Stimulated activated CD8-positive, alpha-beta memory T cell treated with anti-CD3 and anti-CD28 coated beads, Interleukin-7, amount 100 ng/mL, for 48 hours (primary cell): Measurements from ENCODE around the gene CD300C.
"Not testable (repeated sequence)": the region's sequence is repeated elsewhere in the genome, so short reads cannot be mapped to it uniquely, and the experiment has no call there.

Experiments used
- DNase-seq, 2 donors: peaks; one replicate each; pipeline ENCODE4 v3.0.0-alpha.2; 2020; ENCODE audit warnings: low read depth in 1 of 2; ENCODE audit errors: extremely low read depth in 1 of 2

Gene CD300C

GRCh38 chr17:74515941-74516340 lies 30.0 kb downstream of the CD300C start:
- DNase-seq = no peak

DNA sequence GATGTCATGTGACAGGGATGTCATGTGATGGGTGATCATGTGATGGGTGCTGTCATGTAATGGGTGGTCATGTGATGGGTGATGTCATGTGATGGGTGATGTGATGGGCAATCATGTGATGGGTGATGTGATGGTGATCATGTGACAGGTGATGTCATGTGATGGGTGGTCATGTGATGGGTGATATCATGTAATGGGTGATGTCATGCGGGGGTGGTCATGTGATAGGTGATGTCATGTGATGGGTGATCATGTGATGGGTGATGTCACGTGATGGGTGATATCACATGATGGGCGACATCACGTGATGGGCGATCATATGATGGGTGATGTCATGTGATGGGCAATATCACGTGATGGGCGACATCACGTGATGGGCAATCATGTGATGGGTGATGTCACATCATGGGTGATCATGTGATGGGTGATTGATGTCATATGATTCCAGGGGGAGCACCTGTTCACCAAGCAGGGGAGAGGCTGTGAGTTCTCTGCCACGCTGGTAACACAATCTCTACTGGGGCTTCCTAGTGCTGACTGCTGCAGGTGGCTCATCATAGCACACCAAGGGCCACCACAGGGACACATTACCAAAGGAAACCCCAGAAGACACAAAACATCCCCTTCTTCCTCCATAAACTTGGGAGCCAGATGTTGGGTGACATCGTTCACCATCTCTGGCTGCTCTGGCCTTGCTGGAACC lies 31.1 kb downstream of the CD300C start:
- DNase-seq = no peak

GRCh38 chr17:74513987-74514631 lies 31.8 kb downstream of the CD300C start:
- no peak for DNase-seq

GRCh38 chr17:74512624-74513091 lies 33.3 kb downstream of the CD300C start:
- peak; percentile 39 to 74 for DNase-seq

DNA sequence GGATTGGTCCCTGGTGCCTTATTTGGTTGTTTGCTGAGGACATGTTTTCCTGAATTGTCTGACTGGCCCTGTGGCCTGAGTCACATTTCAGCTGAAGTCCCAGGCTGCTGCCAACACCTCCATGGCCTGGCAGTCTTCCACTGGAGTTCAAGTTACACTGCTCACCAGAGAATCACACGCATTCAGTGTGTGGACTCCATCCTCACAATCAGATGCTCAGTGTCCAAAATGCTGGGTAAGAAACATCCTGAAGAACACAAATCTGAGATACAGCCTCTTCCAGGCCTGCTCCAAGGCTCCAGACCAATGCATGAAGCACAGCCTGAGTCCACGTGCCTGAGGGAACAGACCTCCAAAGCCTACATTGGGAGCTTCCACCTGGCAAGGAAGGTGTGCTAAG lies 33.9 kb downstream of the CD300C start:
- DNase-seq = no peak

DNA sequence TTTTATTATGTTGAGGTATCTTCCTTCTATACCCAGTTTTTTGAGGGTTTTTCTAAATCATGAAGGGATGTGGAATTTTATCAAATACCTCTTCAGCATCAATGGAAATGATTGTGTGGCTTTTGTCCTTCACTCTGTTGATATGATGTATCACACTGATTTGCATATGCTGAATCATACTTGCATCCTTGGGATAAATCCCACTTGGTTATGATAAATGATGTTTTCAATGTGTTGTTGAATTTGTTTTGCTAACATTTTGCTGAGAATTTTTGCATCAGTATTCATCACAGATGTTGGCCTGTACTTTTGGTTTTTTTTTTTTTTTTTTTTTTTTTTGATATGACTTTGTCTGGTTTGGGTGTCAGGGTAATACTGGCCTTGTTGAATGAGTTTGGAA lies 37.8 kb downstream of the CD300C start:
- DNase-seq = no peak

DNA sequence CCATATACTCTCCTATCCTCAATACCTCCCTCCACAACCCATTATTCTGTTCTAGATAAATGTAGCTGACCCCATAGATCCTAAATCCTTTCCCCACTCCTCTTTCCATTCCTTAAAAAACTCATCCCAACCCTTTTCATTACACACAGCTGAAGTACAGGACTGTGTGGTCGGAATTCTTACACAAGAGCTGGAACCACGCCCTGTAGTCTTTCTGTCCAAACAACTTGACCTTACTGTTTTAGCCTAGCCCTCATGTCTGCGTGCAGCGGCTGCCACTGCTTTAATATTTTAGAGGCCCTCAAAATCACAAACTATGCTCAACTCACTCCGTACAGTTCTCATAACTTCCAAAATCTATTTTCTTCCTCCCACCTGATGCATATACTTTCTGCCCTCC lies 42.0 kb downstream of the CD300C start:
- not testable (repeated sequence) for DNase-seq

- DNase-seq = no peak
Measured at GRCh38 chr17:74502861-74503260, 43.1 kb downstream of the CD300C start.

DNA sequence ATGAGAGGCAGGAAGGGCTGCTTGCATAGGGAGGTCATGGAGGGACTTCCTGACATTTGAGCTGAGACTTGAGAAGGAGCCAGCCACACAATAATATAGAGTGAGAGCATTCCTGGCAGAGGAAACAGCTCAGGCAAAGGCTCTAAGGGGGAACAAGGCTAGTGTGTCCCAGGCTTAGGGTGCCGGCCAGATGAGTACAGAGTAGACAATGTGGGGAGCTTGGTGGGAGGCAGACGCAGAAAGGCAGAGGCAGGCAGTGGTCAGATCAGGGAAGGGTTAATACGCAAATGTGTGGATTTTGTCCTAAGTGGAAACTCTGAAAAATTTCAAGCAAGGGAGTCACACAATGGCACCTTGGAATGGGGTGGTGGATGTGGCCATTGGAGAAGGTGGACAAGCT lies 45.9 kb downstream of the CD300C start:
- DNase-seq = no peak

- no peak for DNase-seq
Measured at GRCh38 chr17:74497471-74497870, 48.4 kb downstream of the CD300C start.

- DNase-seq = no peak
Measured at GRCh38 chr17:74493331-74493833, 52.5 kb downstream of the CD300C start.

- no peak for DNase-seq
Measured at GRCh38 chr17:74491626-74492025, 54.3 kb downstream of the CD300C start.
